ENCODE data around the gene CCDC63.
"Not testable (repeated sequence)": the region's sequence is repeated elsewhere in the genome, so short reads cannot be mapped to it uniquely, and the experiment has no call there.

Gene CCDC63

DNA sequence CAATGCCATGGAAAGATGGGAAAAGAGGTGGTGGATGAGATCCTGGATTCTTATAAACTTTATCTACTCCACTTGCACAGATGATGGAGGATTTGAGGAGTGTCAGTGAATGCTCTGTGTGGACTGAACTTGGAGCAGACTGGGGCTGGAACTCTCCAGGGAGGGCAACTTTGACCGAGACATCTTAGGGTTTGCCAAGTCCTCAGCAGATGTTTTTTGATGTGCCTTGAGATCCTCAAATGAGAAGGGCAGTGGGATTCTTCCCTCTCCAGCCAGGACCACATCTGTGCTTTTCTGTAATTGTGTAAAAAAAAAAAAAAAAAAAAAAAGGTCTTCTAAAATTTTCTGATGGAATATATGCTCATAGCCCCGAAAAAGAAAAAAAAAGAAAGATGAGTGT is 96.6 kb downstream of the CCDC63 start:
- FAIRE-seq = no peak
- no peak for DNase-seq (ENCODE audit: insufficient read length, low spot score)

DNA sequence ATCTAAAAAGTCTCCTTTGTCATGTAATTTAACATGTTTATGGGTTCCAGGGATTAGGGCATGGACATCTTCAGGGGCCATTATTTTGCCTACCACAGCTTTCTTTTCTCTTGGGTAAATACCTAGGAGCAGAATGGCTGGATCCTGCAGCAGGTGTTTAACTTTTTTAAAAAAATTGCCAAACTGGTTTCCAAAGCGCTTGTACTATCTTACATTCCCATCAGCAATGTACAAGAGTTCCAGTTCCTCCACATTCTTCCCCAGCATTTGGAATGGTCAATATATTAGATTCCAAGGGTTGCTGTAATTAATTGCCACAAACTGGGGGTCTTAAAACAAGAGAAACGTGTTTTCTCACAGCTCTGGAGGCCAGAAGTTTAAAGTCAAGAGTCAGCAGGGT is 101.3 kb downstream of the CCDC63 start:
- FAIRE-seq = no peak
- DNase-seq (ENCODE audit: insufficient read length, low spot score) = no peak

DNA sequence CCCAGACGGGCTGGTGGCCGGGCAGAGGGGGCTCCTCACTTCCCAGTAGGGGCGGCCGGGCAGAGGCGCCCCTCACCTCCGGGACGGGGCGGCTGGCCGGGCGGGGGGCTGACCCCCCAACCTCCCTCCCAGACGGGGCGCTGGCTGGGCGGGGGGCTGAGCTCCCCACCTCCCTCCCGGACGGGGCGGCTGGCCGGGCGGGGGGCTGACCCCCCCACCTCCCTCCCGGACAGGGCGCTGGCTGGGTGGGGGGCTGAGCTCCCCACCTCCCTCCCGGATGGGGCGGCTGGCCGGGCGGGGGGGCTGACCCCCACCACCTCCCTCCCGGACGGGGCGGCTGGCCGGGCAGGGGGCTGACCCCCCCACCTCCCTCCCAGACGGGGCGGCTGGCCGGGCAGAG is 103.7 kb downstream of the CCDC63 start:
- not testable (repeated sequence) for DNase-seq (ENCODE audit: insufficient read length, low spot score); FAIRE-seq

DNA sequence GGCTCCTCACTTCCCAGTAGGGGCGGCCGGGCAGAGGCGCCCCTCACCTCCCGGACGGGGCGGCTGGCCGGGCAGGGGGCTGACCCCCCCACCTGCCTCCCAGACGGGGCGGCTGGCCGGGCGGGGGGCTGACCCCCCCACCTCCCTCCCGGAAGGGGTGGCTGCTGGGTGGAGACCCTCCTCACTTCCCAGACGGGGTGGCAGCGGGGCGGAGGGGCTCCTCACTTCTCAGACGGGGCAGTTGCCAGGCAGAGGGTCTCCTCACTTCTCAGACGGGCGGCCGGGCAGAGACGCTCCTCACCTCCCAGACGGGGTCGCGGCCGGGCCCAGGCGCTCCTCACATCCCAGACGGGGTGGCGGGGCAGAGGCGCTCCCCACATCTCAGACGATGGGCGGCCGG is 104.1 kb downstream of the CCDC63 start:
- not testable (repeated sequence) for FAIRE-seq; DNase-seq (ENCODE audit: insufficient read length, low spot score)
